ENCODE measurements around the gene CNRIP1.

The CNRIP1 gene

GRCh38 chr2:68250196-68250595, 69.6 kb downstream of the CNRIP1 start:
- DNase-seq, result no peak

GRCh38 chr2:68248806-68249205, 70.9 kb downstream of the CNRIP1 start:
- DNase-seq, result no peak

- DNase-seq, result no peak
These were observed 71.4 kb downstream of the CNRIP1 start for GRCh38 chr2:68248361-68248760.

- no peak for DNase-seq
These were observed 73.4 kb downstream of the CNRIP1 start for GRCh38 chr2:68246396-68246795.

GRCh38 chr2:68245672-68246071, 74.1 kb downstream of the CNRIP1 start:
- DNase-seq, result no peak

GRCh38 chr2:68245066-68245465, 74.7 kb downstream of the CNRIP1 start:
- no peak for DNase-seq

- no peak for DNase-seq
These were observed 75.3 kb downstream of the CNRIP1 start for GRCh38 chr2:68244456-68244855.
